Endodermal cell (in vitro differentiated cells): ENCODE data around the gene PEX1. TPM values are rescaled to one million over a fixed set of nuclear protein-coding genes. Genes with fewer than 3 reads are reported as not detected.

Experiments used
- DNase-seq: peaks from one replicate; pipeline ENCODE4 v3.0.0-alpha.2; 2017
- H3K27ac ChIP-seq: 2 replicates; pipeline ENCODE4 v1.5.1; 2013; ENCODE audit warnings: mild to moderate bottlenecking, low read depth, low read length, moderate library complexity
- H3K27me3 ChIP-seq: 2 replicates; pipeline ENCODE4 v1.6.1; 2013; ENCODE audit warnings: mild to moderate bottlenecking, low read length, moderate library complexity; ENCODE audit not compliant: insufficient read depth, control insufficient read depth, poor library complexity, severe bottlenecking
- H3K36me3 ChIP-seq: 2 replicates; pipeline ENCODE4 v1.7.0; 2013; ENCODE audit warnings: mild to moderate bottlenecking, low read length, moderate library complexity; ENCODE audit not compliant: control insufficient read depth, insufficient read depth
- H3K4me1 ChIP-seq: one replicate; pipeline ENCODE4 v1.7.0; 2013; ENCODE audit warnings: low read length; ENCODE audit not compliant: control insufficient read depth, insufficient read depth
- H3K4me3 ChIP-seq: 2 replicates; pipeline ENCODE4 v1.5.1; 2013; ENCODE audit warnings: mild to moderate bottlenecking, low read length, moderate library complexity
- H3K9ac ChIP-seq: 2 replicates; pipeline ENCODE4 v1.6.1; 2013; ENCODE audit warnings: mild to moderate bottlenecking, low read length, moderate library complexity; ENCODE audit not compliant: poor library complexity, severe bottlenecking; ENCODE audit errors: extremely low read depth
- H3K9me3 ChIP-seq: 2 replicates; pipeline ENCODE4 v1.6.1; 2013; ENCODE audit warnings: mild to moderate bottlenecking, low read length, moderate library complexity; ENCODE audit not compliant: control insufficient read depth
- H3K27ac Mint-ChIP-seq: 2 replicates; pipeline ENCODE4 v1.8.0; 2020; ENCODE audit warnings: mixed read lengths
- H3K27me3 Mint-ChIP-seq: 2 replicates; pipeline ENCODE4 v1.8.0; 2021; ENCODE audit warnings: mild to moderate bottlenecking, mixed read lengths; ENCODE audit not compliant: insufficient read depth
- H3K36me3 Mint-ChIP-seq: 2 replicates; pipeline ENCODE4 v1.8.0; 2020; ENCODE audit warnings: low read depth, mixed read lengths
- H3K4me1 Mint-ChIP-seq: 2 replicates; pipeline ENCODE4 v1.8.0; 2020; ENCODE audit warnings: mixed read lengths
- H3K4me3 Mint-ChIP-seq: 2 replicates; pipeline ENCODE4 v1.8.0; 2020; ENCODE audit warnings: mild to moderate bottlenecking, moderate library complexity, mixed read lengths
- H3K9me3 Mint-ChIP-seq: 2 replicates; pipeline ENCODE4 v1.8.0; 2020; ENCODE audit warnings: mild to moderate bottlenecking, mixed read lengths
- WGBS, 2 experiments: methylation state at CpG; one replicate each; pipeline versions ENCODE4 v1.1.5 to v1.1.7; 2013; ENCODE audit warnings: missing lambda C conversion rate in 2 of 2, mixed read lengths in 1 of 2; ENCODE audit not compliant: insufficient coverage in 1 of 2, insufficient read length in 1 of 2; 5-methylcytosine and 5-hydroxymethylcytosine counted together
- total RNA-seq, 2 donors: library from RNA; stranded (reverse); fragmentation: NEBNext Ultra II Directional in 1 of 2; extraction: Animal tissue kit (Norgen Biotek cat#: 25700) in 1 of 2; gene quantifications; 2 replicates in 1 of 2; 3 replicates in 1 of 2; pipeline ENCODE4 v1.2.1, GENCODE V29; 2021
- TF ChIP-seq, protein P1 (sequence below): fragments of 200-600 bp; sonication (generic); conservative IDR thresholded peaks from 2 replicates; pipeline ENCODE4 v1.5.0; 2021; ENCODE audit warnings: antibody characterized with exemption, mild to moderate bottlenecking

Gene PEX1
- total RNA-seq, 2 donors from 2014 or later, result 26.1 to 34.0 TPM

DNA sequence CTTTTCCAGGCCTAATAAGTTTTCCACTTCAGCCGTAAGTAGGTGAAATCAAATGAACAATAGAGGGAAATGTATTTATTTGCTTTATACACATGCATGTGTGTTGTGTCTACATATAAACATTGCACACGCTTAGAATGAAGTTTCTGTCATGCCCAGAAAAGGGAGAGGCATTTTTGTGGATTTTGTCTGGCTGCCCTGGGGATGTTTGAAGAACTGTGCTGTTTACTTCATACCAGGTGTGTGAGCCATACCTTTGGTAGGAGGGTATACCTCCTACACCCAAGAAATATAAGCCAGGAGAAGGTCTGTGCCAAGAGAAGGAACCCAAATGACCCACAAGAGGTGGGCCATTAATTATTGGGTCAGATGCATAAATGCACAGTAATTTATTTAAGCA, 68.2 kb downstream of the PEX1 start:
- H3K36me3 Mint-ChIP-seq, result peaks cover 17% of the 10 kb centered on the region
- no peaks in the 10 kb centered on the region for H3K27me3 Mint-ChIP-seq
- H3K4me3 Mint-ChIP-seq, result no peak overlapping the region
- Histone ChIP-seq H3K9ac (no peak overlapping the region), H3K4me1 (no peaks in the 10 kb centered on the region), H3K27ac (no peak overlapping the region), H3K9me3 (no peaks in the 10 kb centered on the region), H3K36me3 (peaks cover 28% of the 10 kb centered on the region), H3K27me3 (no peaks in the 10 kb centered on the region), H3K4me3 (no peak overlapping the region)
- TF ChIP-seq, protein P1, sequence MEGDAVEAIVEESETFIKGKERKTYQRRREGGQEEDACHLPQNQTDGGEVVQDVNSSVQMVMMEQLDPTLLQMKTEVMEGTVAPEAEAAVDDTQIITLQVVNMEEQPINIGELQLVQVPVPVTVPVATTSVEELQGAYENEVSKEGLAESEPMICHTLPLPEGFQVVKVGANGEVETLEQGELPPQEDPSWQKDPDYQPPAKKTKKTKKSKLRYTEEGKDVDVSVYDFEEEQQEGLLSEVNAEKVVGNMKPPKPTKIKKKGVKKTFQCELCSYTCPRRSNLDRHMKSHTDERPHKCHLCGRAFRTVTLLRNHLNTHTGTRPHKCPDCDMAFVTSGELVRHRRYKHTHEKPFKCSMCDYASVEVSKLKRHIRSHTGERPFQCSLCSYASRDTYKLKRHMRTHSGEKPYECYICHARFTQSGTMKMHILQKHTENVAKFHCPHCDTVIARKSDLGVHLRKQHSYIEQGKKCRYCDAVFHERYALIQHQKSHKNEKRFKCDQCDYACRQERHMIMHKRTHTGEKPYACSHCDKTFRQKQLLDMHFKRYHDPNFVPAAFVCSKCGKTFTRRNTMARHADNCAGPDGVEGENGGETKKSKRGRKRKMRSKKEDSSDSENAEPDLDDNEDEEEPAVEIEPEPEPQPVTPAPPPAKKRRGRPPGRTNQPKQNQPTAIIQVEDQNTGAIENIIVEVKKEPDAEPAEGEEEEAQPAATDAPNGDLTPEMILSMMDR, result no peak
- WGBS, 2 experiments, result 88 to 100% methylated on average over 2 of the region's 2 CpGs
- DNase-seq, result no peak
- no peak overlapping the region for H3K27ac Mint-ChIP-seq
- peaks cover 3% of the 10 kb centered on the region for H3K4me1 Mint-ChIP-seq
- H3K9me3 Mint-ChIP-seq, result no peaks in the 10 kb centered on the region

DNA sequence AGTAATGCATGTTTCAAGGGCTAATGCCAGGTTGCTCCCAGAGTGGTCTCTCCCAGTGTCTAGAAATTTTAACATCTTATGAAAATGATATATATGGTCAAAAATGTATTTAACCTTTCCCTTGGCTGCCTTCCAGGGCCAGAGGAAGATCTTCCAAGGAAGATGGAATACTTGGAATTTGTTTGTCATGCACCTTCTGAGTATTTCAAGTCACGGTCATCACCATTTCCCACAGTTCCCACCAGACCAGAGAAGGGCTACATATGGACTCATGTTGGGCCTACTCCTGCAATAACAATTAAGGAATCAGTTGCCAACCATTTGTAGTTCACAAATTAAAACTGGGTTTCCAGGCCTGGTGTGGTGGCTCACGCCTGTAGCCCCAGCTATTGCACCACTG, 72.1 kb downstream of the PEX1 start:
- no peak overlapping the region for H3K4me3 ChIP-seq
- H3K27ac ChIP-seq, result no peak overlapping the region
- H3K36me3 Mint-ChIP-seq, result peaks cover 49% of the 10 kb centered on the region
- H3K27me3 Mint-ChIP-seq, result no peaks in the 10 kb centered on the region
- H3K27me3 ChIP-seq, result no peaks in the 10 kb centered on the region
- no peak overlapping the region for H3K27ac Mint-ChIP-seq
- no peak overlapping the region for H3K4me3 Mint-ChIP-seq
- H3K9me3 ChIP-seq, result no peaks in the 10 kb centered on the region
- H3K4me1 Mint-ChIP-seq, result peaks cover 2% of the 10 kb centered on the region
- TF ChIP-seq, protein P1, result no peak
- H3K4me1 ChIP-seq, result no peaks in the 10 kb centered on the region
- 97 to 100% methylated on average over 1 to 2 of the region's 2 CpGs for WGBS, 2 experiments
- H3K9ac ChIP-seq, result no peak overlapping the region
- H3K9me3 Mint-ChIP-seq, result no peaks in the 10 kb centered on the region
- no peak for DNase-seq
- H3K36me3 ChIP-seq, result peaks cover 66% of the 10 kb centered on the region

DNA sequence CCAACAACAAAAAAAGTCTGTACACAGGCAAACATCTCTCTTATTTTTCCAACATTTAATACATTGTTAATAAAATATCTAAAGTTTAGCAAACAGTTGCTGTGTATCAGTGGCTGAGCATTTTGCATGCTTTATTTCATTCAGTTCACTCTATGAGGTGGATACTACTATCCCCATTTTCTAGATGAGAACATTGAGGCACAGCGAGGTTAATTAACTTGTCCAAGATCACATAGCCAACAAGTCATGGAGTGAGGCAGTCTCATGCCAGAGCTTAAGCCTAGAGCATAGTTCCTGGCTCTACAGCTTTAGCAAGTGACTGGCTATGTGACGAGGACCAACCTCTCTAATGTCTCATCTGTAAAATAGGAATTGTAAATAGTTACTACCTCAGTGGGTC, 76.7 kb downstream of the PEX1 start:
- no peaks in the 10 kb centered on the region for H3K9me3 ChIP-seq
- no peak for DNase-seq
- Mint-ChIP-seq H3K27me3 (no peaks in the 10 kb centered on the region), H3K9me3 (no peaks in the 10 kb centered on the region), H3K27ac (no peak overlapping the region), H3K4me3 (no peak overlapping the region), H3K4me1 (peaks cover 21% of the 10 kb centered on the region), H3K36me3 (peaks cover 63% of the 10 kb centered on the region)
- H3K4me1 ChIP-seq, result peaks cover 4% of the 10 kb centered on the region
- no peak overlapping the region for H3K27ac ChIP-seq
- TF ChIP-seq, protein P1, result no peak
- no peaks in the 10 kb centered on the region for H3K27me3 ChIP-seq
- peaks cover 75% of the 10 kb centered on the region for H3K36me3 ChIP-seq
- H3K4me3 ChIP-seq, result peak overlapping the region; percentile 56
- 92 to 100% methylated on average over 2 of the region's 2 CpGs for WGBS, 2 experiments
- no peak overlapping the region for H3K9ac ChIP-seq
